ENCODE data around the gene CYP24A1. TPM values are rescaled to one million over a fixed set of nuclear protein-coding genes. Genes with fewer than 3 reads are reported as not detected.
A peak's percentile ranks its signal among the peaks of the same experiment; 100 is the strongest.

Gene CYP24A1
- total RNA-seq, 2 donors from 2014 or later, result 1.9 TPM; not detected in 1

- Histone ChIP-seq H3K27me3 (replicated peaks; ENCODE audit: insufficient read depth) (no peaks in the 10 kb centered on the region), H3K27ac (peak overlapping the region; percentile 97 to 98), H3K36me3 (no peaks in the 10 kb centered on the region), H3K4me3 (peak overlapping the region; percentile 98), H3K9me3 (no peaks in the 10 kb centered on the region), H3K4me1 (replicated peaks) (no peaks in the 10 kb centered on the region)
- 57% methylated on average over 7 of the region's 7 CpGs for WGBS
- no peak for TF ChIP-seq POLR2AphosphoS5 (IDR thresholded peaks at IDR 0.05)
- TF ChIP-seq, protein P1, sequence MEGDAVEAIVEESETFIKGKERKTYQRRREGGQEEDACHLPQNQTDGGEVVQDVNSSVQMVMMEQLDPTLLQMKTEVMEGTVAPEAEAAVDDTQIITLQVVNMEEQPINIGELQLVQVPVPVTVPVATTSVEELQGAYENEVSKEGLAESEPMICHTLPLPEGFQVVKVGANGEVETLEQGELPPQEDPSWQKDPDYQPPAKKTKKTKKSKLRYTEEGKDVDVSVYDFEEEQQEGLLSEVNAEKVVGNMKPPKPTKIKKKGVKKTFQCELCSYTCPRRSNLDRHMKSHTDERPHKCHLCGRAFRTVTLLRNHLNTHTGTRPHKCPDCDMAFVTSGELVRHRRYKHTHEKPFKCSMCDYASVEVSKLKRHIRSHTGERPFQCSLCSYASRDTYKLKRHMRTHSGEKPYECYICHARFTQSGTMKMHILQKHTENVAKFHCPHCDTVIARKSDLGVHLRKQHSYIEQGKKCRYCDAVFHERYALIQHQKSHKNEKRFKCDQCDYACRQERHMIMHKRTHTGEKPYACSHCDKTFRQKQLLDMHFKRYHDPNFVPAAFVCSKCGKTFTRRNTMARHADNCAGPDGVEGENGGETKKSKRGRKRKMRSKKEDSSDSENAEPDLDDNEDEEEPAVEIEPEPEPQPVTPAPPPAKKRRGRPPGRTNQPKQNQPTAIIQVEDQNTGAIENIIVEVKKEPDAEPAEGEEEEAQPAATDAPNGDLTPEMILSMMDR (IDR thresholded peaks at IDR 0.05), result no peak
- TF ChIP-seq POLR2A (IDR thresholded peaks at IDR 0.05), result no peak
- no peak for DNase-seq (ENCODE audit: low spot score)
- intact Hi-C loops (cut with DNase I), result loop anchor here (10.0 kb wide), 1 partner anchor 632 kb away; no protein-coding TSS in a partner anchor
Measured at GRCh38 chr20:54207053-54207742, 33.4 kb upstream of the CYP24A1 start.

DNA sequence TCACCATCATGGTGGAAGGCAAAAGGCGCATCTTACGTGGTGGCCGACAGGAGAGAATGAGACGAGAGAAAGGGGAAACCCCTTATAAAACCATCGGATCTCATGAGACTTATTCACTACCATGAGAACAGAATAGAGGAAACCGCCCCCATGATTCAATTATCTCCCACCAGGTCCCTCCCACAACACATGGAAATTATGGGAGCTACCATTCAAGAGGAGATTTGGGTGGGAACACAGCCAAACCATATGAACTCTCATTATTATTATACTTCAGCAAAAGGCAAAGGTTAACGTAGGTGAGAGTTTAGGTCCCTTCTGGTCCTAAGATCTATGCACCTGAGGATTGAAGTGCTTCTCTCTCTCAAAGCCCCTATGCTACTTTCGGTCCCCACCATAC, 31.7 kb upstream of the CYP24A1 start:
- Histone ChIP-seq H3K27me3 (replicated peaks; ENCODE audit: insufficient read depth) (no peaks in the 10 kb centered on the region), H3K4me3 (no peak overlapping the region), H3K36me3 (no peaks in the 10 kb centered on the region), H3K27ac (no peak overlapping the region), H3K9me3 (no peaks in the 10 kb centered on the region), H3K4me1 (replicated peaks) (no peaks in the 10 kb centered on the region)
- WGBS, result 88% methylated on average over 8 of the region's 8 CpGs
- intact Hi-C loops (cut with DNase I), result loop anchor here (10.0 kb wide), 1 partner anchor 631 kb away; no protein-coding TSS in a partner anchor
- TF ChIP-seq POLR2AphosphoS5 (IDR thresholded peaks at IDR 0.05) (no peak), POLR2A (IDR thresholded peaks at IDR 0.05) (no peak)
- TF ChIP-seq, protein P1 (IDR thresholded peaks at IDR 0.05), result no peak
- DNase-seq (ENCODE audit: low spot score), result no peak

DNA sequence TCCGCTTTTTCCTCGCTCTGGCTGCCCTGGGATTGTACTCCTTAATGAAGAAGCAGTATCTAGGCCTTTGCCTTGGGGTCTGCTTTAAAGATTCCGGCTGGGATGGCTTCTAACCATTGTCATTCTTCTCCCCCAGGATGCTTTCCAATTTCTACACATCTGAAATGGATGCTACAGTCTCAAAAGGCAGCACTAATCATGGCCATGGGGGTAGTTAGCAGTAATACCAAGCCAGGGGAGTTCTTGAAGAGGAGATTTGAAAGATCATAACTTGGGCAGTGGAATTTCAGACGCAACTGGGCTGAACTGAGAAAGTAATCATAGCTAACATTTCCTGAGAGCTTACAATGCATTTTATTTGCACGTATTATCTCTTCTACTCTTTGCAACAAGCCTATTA, 30.7 kb upstream of the CYP24A1 start:
- Histone ChIP-seq H3K27me3 (replicated peaks; ENCODE audit: insufficient read depth) (no peaks in the 10 kb centered on the region), H3K4me1 (replicated peaks) (no peaks in the 10 kb centered on the region), H3K27ac (no peak overlapping the region), H3K36me3 (no peaks in the 10 kb centered on the region), H3K9me3 (no peaks in the 10 kb centered on the region), H3K4me3 (no peak overlapping the region)
- DNase-seq (ENCODE audit: low spot score), result no peak
- intact Hi-C loops (cut with DNase I), result loop anchor here (10.0 kb wide), 1 partner anchor 630 kb away; no protein-coding TSS in a partner anchor
- no peak for TF ChIP-seq POLR2AphosphoS5 (IDR thresholded peaks at IDR 0.05)
- TF ChIP-seq, protein P1 (IDR thresholded peaks at IDR 0.05), result no peak
- no peak for TF ChIP-seq POLR2A (IDR thresholded peaks at IDR 0.05)
- WGBS, result 87% methylated on average over 5 of the region's 5 CpGs

DNA sequence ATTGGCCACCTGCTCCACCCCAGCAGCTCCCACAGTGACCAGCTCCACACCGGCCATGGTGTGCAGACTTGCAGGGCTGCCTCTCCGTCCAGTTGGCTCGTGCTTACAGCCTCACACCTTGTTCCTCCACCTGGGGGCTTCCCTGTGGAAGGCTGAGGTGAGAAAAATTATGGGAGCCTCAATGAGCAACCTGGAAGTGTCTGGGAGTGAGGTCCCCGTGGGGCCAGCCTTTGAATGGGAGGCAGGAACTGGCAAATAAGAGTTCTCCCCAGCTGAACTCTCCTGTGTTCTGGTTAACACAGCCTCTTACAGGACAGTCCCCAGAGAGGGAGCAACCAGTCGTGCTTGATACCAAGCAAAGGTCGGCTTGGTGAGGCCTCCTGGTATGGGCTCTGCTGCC, 30.3 kb upstream of the CYP24A1 start:
- TF ChIP-seq POLR2AphosphoS5 (IDR thresholded peaks at IDR 0.05) (no peak), POLR2A (IDR thresholded peaks at IDR 0.05) (no peak)
- TF ChIP-seq, protein P1 (IDR thresholded peaks at IDR 0.05), result no peak
- DNase-seq (ENCODE audit: low spot score), result no peak
- intact Hi-C loops (cut with DNase I), result loop anchor here (10.0 kb wide), 1 partner anchor 629 kb away; no protein-coding TSS in a partner anchor
- H3K36me3 ChIP-seq, result no peaks in the 10 kb centered on the region
- no peaks in the 10 kb centered on the region for H3K27me3 ChIP-seq (replicated peaks; ENCODE audit: insufficient read depth)
- no peaks in the 10 kb centered on the region for H3K9me3 ChIP-seq
- no peaks in the 10 kb centered on the region for H3K4me1 ChIP-seq (replicated peaks)
- 85% methylated on average over 6 of the region's 6 CpGs for WGBS
- no peak overlapping the region for H3K27ac ChIP-seq
- H3K4me3 ChIP-seq, result no peak overlapping the region

GRCh38 chr20:54203281-54203680, 29.5 kb upstream of the CYP24A1 start:
- Histone ChIP-seq H3K27me3 (replicated peaks; ENCODE audit: insufficient read depth) (no peaks in the 10 kb centered on the region), H3K27ac (no peak overlapping the region), H3K4me3 (no peak overlapping the region), H3K9me3 (no peaks in the 10 kb centered on the region), H3K4me1 (replicated peaks) (no peaks in the 10 kb centered on the region), H3K36me3 (no peaks in the 10 kb centered on the region)
- 71% methylated on average over 5 of the region's 5 CpGs for WGBS
- intact Hi-C loops (cut with DNase I), result loop anchor here (10.0 kb wide), 1 partner anchor 628 kb away; no protein-coding TSS in a partner anchor
- TF ChIP-seq, protein P1 (IDR thresholded peaks at IDR 0.05), result no peak
- TF ChIP-seq POLR2AphosphoS5 (IDR thresholded peaks at IDR 0.05) (no peak), POLR2A (IDR thresholded peaks at IDR 0.05) (no peak)
- no peak for DNase-seq (ENCODE audit: low spot score)

Measured in prostate gland (tissue), 2 donors.